Spleen (tissue), 11 donors: ENCODE measurements around the gene DPT. TPM values are rescaled to one million over a fixed set of nuclear protein-coding genes. Genes with fewer than 3 reads are reported as not detected.

Experiments
- DNase-seq: peaks from one replicate; pipeline ENCODE4 v3.0.0-alpha.2; 2020
- H3K27ac ChIP-seq, 8 donors: fragments of 200-600 bp; sonication (generic) in 7 of 8; 1 replicate in 4 of 8; 2 replicates in 4 of 8; pipeline versions ENCODE4 v1.5.0 to v1.8.0; 2016 to 2021; ENCODE audit warnings: inconsistent platforms in 4 of 8, mild to moderate bottlenecking in 4 of 8, moderate library complexity in 1 of 8
- H3K27me3 ChIP-seq, 7 donors: fragments of 200-600 bp; sonication (generic) in 6 of 7; replicated peaks in 1 of 7; 1 replicate in 4 of 7; 2 replicates in 3 of 7; pipeline versions ENCODE4 v1.5.0 to v1.8.0; 2016 to 2021; ENCODE audit warnings: inconsistent platforms in 3 of 7, mild to moderate bottlenecking in 1 of 7
- H3K36me3 ChIP-seq, 6 donors: fragments of 200-600 bp; sonication (generic) in 5 of 6; 1 replicate in 4 of 6; 2 replicates in 2 of 6; pipeline versions ENCODE4 v1.5.0 to v1.8.0; 2016 to 2021; ENCODE audit warnings: inconsistent platforms in 2 of 6
- H3K4me1 ChIP-seq, 6 donors: fragments of 200-600 bp; sonication (generic) in 5 of 6; 1 replicate in 3 of 6; 2 replicates in 3 of 6; pipeline versions ENCODE4 v1.5.0 to v1.8.0; 2016 to 2021; ENCODE audit warnings: inconsistent platforms in 3 of 6
- H3K4me3 ChIP-seq, 8 donors: fragments of 200-600 bp; sonication (generic) in 7 of 8; 1 replicate in 4 of 8; 2 replicates in 4 of 8; pipeline versions ENCODE4 v1.5.0 to v1.8.0; 2016 to 2021; ENCODE audit warnings: inconsistent platforms in 4 of 8, mild to moderate bottlenecking in 4 of 8, moderate library complexity in 2 of 8
- H3K9me3 ChIP-seq, 8 donors: fragments of 200-600 bp; sonication (generic) in 7 of 8; 1 replicate in 4 of 8; 2 replicates in 4 of 8; pipeline versions ENCODE4 v1.5.0 to v1.8.0; 2016 to 2021; ENCODE audit warnings: inconsistent platforms in 4 of 8
- POLR2A ChIP-seq, 3 donors: fragments of 450-650 bp; IDR thresholded peaks; one replicate each; pipeline ENCODE4 v1.5.1; 2017; ENCODE audit warnings: antibody characterized with exemption in 3 of 3, mild to moderate bottlenecking in 1 of 3
- POLR2AphosphoS5 ChIP-seq, 3 donors: sonication (generic); formaldehyde crosslinking; IDR thresholded peaks; one replicate each; pipeline ENCODE4 v1.5.1; 2017; ENCODE audit warnings: antibody characterized with exemption in 3 of 3
- WGBS, 5 donors: extraction: QIAGEN DNeasy Blood & Tissue Kit in 3 of 5; methylation state at CpG; one replicate each; pipeline versions ENCODE4 v1.1.5 to v1.1.7; 2013 to 2018; 5-methylcytosine and 5-hydroxymethylcytosine counted together
- intact Hi-C: fragments of 100-400 bp; cut with DNase I; formaldehyde crosslinking; loops from one replicate; pipeline ENCODE4 v1.15.0; 2023; ENCODE audit warnings: low total_unique reads
- polyA plus RNA-seq, 3 donors: library from polyadenylated mRNA; stranded (reverse); fragments of 200-250 nt; gene quantifications; one replicate each; pipeline ENCODE4 v1.2.1, GENCODE V29; 2013
- total RNA-seq, 7 donors: library from RNA; depleted of rRNA in 3 of 7; stranded (reverse); fragments of >200 nt in 3 of 7; fragmentation: NEBNext Ultra II Directional in 4 of 7; extraction: Animal tissue kit (Norgen Biotek cat#: 25700) in 4 of 7; gene quantifications; one replicate each; pipeline versions ENCODE4 v1.1.0 to v1.2.1, GENCODE V29; 2016 to 2021
- TF ChIP-seq, protein P1 (sequence below), 11 experiments: fragments of 200-600 bp in 7 of 11; fragments of 450-650 bp in 4 of 11; sonication (generic) in 4 of 11; IDR thresholded peaks in 8 of 11; conservative IDR thresholded peaks in 3 of 11; 1 replicate in 7 of 11; 2 replicates in 4 of 11; pipeline versions ENCODE4 v1.4.0 to v1.8.0; 2016 to 2021; ENCODE audit warnings: antibody characterized with exemption in 11 of 11, inconsistent platforms in 4 of 11, mild to moderate bottlenecking in 1 of 11
- donor health status: healthy with polysubstance abuse.
- donor health status: DM: no; HTN: no; CAD: no; lungs with moderate emphysema.
- donor health status: DM: no; HTN: no; CAD: no.
- donor health status: Bipolar disorder and iron deficiency.
- donor health status: healthy.
- donor health status: DM: no; HTN: no; CAD: no.
- donor health status: DM: yes; HTN: yes; CAD: no.

DPT gene
- total and polyA plus RNA-seq, 10 donors, result 0.37 to 7.2 (median 0.93) TPM; not detected in 5

GRCh38 chr1:168676861-168677260, 52.1 kb downstream of the DPT start:
- H3K36me3 ChIP-seq, result no peaks in the 10 kb centered on the region
- WGBS, 5 donors, result 93 to 98% (median 97%) methylated on average over 1 of the region's 1 CpG
- intact Hi-C loops, result no loop called here
- no peaks in the 10 kb centered on the region for H3K27me3 ChIP-seq
- H3K9me3 ChIP-seq, result peaks cover 0 to 16% (median 2%) of the 10 kb centered on the region in 8 donors
- DNase-seq, result no peak
- TF ChIP-seq, protein P1, sequence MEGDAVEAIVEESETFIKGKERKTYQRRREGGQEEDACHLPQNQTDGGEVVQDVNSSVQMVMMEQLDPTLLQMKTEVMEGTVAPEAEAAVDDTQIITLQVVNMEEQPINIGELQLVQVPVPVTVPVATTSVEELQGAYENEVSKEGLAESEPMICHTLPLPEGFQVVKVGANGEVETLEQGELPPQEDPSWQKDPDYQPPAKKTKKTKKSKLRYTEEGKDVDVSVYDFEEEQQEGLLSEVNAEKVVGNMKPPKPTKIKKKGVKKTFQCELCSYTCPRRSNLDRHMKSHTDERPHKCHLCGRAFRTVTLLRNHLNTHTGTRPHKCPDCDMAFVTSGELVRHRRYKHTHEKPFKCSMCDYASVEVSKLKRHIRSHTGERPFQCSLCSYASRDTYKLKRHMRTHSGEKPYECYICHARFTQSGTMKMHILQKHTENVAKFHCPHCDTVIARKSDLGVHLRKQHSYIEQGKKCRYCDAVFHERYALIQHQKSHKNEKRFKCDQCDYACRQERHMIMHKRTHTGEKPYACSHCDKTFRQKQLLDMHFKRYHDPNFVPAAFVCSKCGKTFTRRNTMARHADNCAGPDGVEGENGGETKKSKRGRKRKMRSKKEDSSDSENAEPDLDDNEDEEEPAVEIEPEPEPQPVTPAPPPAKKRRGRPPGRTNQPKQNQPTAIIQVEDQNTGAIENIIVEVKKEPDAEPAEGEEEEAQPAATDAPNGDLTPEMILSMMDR (IDR thresholded peaks at IDR 0.05 in 8 of 11, conservative IDR thresholded peaks at IDR 0.05 in 3 of 11), result no peak
- no peak for TF ChIP-seq POLR2A (IDR thresholded peaks at IDR 0.05)
- no peak for TF ChIP-seq POLR2AphosphoS5 (IDR thresholded peaks at IDR 0.05)
- H3K27ac ChIP-seq, result no peak overlapping the region
- no peaks in the 10 kb centered on the region for H3K4me1 ChIP-seq
- H3K4me3 ChIP-seq, result no peak overlapping the region

DNA sequence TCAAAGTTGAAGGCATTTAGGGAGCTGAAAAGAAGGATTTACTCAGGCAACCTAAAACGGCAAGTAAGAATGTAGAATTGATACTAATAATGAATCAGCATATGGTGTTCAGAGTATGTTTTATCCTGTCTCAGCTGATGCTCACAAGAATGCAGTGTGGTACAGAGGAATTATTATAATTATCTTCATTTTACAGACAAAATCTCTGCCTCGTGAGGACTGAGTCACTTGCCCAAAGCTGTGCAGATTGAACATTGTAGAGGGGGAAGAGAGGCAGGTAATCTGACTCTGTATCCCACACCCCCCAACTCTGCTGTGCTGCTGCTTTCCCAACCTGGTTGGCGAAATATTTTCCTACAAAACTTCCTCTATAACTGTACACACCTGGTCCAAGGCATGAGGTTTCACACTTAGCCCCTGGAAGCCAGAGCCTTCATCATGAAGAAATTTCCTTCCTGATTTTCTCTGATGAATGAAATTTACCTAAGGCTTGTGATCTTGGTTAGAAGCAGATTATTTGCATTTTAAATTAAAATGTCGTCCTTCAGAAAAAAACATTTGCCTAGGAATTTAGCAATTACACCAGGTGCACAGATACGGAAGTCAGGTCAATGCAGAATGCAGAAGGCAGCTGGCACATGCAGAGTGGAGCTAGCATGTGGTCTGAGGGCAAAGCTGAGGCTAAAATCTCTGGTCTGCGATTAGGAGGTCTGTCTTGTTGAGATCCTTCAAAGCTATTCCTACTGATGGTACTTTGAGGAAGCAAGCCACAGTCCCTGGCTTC, 52.8 kb downstream of the DPT start:
- H3K36me3 ChIP-seq, result no peaks in the 10 kb centered on the region
- no peak overlapping the region for H3K4me3 ChIP-seq
- 73 to 87% (median 79%) methylated on average over 6 of the region's 6 CpGs for WGBS, 5 donors
- H3K9me3 ChIP-seq, result peaks cover 0 to 12% (median under 1%) of the 10 kb centered on the region in 8 donors
- TF ChIP-seq POLR2A (IDR thresholded peaks at IDR 0.05), result no peak
- TF ChIP-seq, protein P1 (IDR thresholded peaks at IDR 0.05 in 8 of 11, conservative IDR thresholded peaks at IDR 0.05 in 3 of 11), result no peak
- no peaks in the 10 kb centered on the region for H3K4me1 ChIP-seq
- H3K27ac ChIP-seq, result no peak overlapping the region
- DNase-seq, result no peak
- H3K27me3 ChIP-seq, result no peaks in the 10 kb centered on the region
- intact Hi-C loops, result no loop called here

DNA sequence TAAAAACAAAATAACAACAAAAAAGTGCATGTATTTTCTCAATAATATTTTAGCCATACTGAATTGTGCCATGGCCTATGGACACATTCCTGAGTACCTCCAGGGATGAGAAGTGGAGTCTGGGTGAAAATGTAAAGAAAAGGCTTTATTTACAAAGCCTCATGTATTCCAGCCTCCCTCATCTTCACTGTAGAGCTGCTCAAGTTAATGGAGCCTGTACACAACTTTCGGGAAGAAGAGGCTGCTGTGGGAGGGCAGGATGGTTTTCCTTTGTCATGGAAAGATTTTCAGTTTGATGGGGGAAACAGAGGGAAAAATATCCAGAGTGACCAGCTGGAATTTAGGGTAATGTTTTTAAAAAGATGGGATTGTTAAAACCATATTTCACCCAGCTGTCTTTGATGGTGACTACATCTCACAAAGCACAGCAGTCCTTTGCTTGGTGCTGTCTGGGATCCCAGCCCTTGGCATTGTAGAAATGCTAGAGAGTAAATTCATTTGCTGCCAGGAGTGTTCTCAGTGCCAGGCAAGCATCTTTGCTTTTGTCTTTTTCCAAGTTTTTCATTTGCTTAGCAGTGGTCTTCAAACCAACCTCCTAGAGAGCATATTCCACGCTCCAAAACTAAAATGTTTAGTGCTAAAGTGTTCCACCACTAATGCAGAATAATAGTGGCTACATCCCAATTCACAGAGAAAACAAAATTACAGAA, 54.9 kb downstream of the DPT start:
- H3K27me3 ChIP-seq, result no peaks in the 10 kb centered on the region
- 80 to 92% (median 85%) methylated on average over 2 of the region's 2 CpGs for WGBS, 5 donors
- TF ChIP-seq POLR2A (IDR thresholded peaks at IDR 0.05) (no peak), POLR2AphosphoS5 (IDR thresholded peaks at IDR 0.05) (no peak)
- TF ChIP-seq, protein P1 (IDR thresholded peaks at IDR 0.05 in 8 of 11, conservative IDR thresholded peaks at IDR 0.05 in 3 of 11), result no peak
- H3K9me3 ChIP-seq, result peaks cover 0 to 9% (median 0%) of the 10 kb centered on the region in 8 donors
- no peak overlapping the region for H3K4me3 ChIP-seq
- intact Hi-C loops, result no loop called here
- no peaks in the 10 kb centered on the region for H3K4me1 ChIP-seq
- H3K36me3 ChIP-seq, result no peaks in the 10 kb centered on the region
- no peak for DNase-seq
- no peak overlapping the region for H3K27ac ChIP-seq

GRCh38 chr1:168672278-168672677, 56.7 kb downstream of the DPT start:
- H3K27me3 ChIP-seq, result no peaks in the 10 kb centered on the region
- intact Hi-C loops, result no loop called here
- H3K36me3 ChIP-seq, result no peaks in the 10 kb centered on the region
- TF ChIP-seq POLR2AphosphoS5 (IDR thresholded peaks at IDR 0.05), result no peak
- TF ChIP-seq, protein P1 (IDR thresholded peaks at IDR 0.05 in 8 of 11, conservative IDR thresholded peaks at IDR 0.05 in 3 of 11), result no peak
- no peak for TF ChIP-seq POLR2A (IDR thresholded peaks at IDR 0.05)
- H3K27ac ChIP-seq, result no peak overlapping the region
- H3K9me3 ChIP-seq, result peaks cover 0 to 9% (median 0%) of the 10 kb centered on the region in 8 donors
- 97 to 100% (median 98%) methylated on average over 1 of the region's 1 CpG for WGBS, 5 donors
- H3K4me3 ChIP-seq, result no peak overlapping the region
- DNase-seq, result no peak
- no peaks in the 10 kb centered on the region for H3K4me1 ChIP-seq
